PFSK-1 (cell line): ENCODE results near the gene ANKFN1.

Experiments
- FOXP2 ChIP-seq: optimal IDR thresholded peaks from 2 replicates; pipeline ENCODE3; 2011; ENCODE audit warnings: borderline replicate concordance, control low read depth, inconsistent platforms; ENCODE audit not compliant: insufficient read depth; ENCODE audit errors: extremely low read length, extremely low read depth
- POLR2AphosphoS5 ChIP-seq: IDR thresholded peaks from 2 replicates; pipeline ENCODE4 v1.6.1; 2012; ENCODE audit warnings: low read depth, mild to moderate bottlenecking, control low read depth, low read length, moderate library complexity
- REST ChIP-seq, 2 experiments: IDR thresholded peaks; 2 replicates each; pipeline versions ENCODE4 v1.6.1 to v1.8.0; 2011 to 2012; ENCODE audit warnings: low read depth in 2 of 2, low read length in 2 of 2, control low read depth in 1 of 2, inconsistent platforms in 1 of 2, mild to moderate bottlenecking in 1 of 2, moderate library complexity in 1 of 2; ENCODE audit not compliant: insufficient read depth in 1 of 2
- SIN3A ChIP-seq: IDR thresholded peaks from 2 replicates; pipeline ENCODE4 v1.6.1; 2012; ENCODE audit warnings: mild to moderate bottlenecking, low read length, moderate library complexity, borderline replicate concordance; ENCODE audit not compliant: insufficient read depth
- TAF1 ChIP-seq: IDR thresholded peaks from 2 replicates; pipeline ENCODE4 v1.6.1; 2012; ENCODE audit warnings: low read length, control low read depth, borderline replicate concordance; ENCODE audit not compliant: insufficient read depth

GRCh38 chr17:56290802-56291118 is 137.5 kb downstream of the ANKFN1 start:
- TF ChIP-seq REST (IDR thresholded peaks at IDR 0.05; ENCODE audit: insufficient read depth in 1 of 2, low read depth in 2 of 2, low read length in 2 of 2) (no peak), POLR2AphosphoS5 (no peak), TAF1 (no peak), SIN3A (no peak), FOXP2 (no peak)
